Testis (tissue), 3 donors: ENCODE measurements around the gene P2RY12. TPM values are rescaled to one million over a fixed set of nuclear protein-coding genes. Genes with fewer than 3 reads are reported as not detected.

Experiments
- DNase-seq: peaks from one replicate; pipeline ENCODE4 v3.0.0-alpha.2; 2019
- H3K27ac ChIP-seq, 2 donors: fragments of 200-600 bp; sonication (generic); one replicate each; pipeline ENCODE4 v1.5.1; 2019
- H3K27me3 ChIP-seq: fragments of 200-600 bp; sonication (generic); one replicate; pipeline ENCODE4 v1.5.1; 2019
- H3K36me3 ChIP-seq: fragments of 200-600 bp; sonication (generic); one replicate; pipeline ENCODE4 v1.5.1; 2017; ENCODE audit warnings: low read depth; ENCODE audit errors: missing control alignments
- H3K4me1 ChIP-seq: fragments of 200-600 bp; sonication (generic); one replicate; pipeline ENCODE4 v1.5.1; 2019
- H3K4me3 ChIP-seq, 2 donors: fragments of 200-600 bp; sonication (generic); one replicate each; pipeline ENCODE4 v1.5.1; 2017 to 2019
- H3K9me3 ChIP-seq: fragments of 200-600 bp; sonication (generic); one replicate; pipeline ENCODE4 v1.5.1; 2017
- CTCF ChIP-seq, 3 experiments: fragments of 450-650 bp in 2 of 3; fragments of 200-600 bp in 1 of 3; sonication (generic) in 1 of 3; IDR thresholded peaks; one replicate each; pipeline ENCODE4 v1.5.1; 2016 to 2019; ENCODE audit warnings: antibody characterized with exemption in 3 of 3, mild to moderate bottlenecking in 2 of 3, moderate library complexity in 1 of 3
- POLR2A ChIP-seq: fragments of 450-650 bp; IDR thresholded peaks from one replicate; pipeline ENCODE4 v1.6.1; 2017; ENCODE audit warnings: antibody characterized with exemption, mild to moderate bottlenecking, moderate library complexity
- WGBS, 2 donors: methylation state at CpG; one replicate each; pipeline ENCODE4 v1.1.5; 2018; 5-methylcytosine and 5-hydroxymethylcytosine counted together
- intact Hi-C: fragments of 100-400 bp; cut with DNase I; formaldehyde crosslinking; loops from one replicate; pipeline ENCODE4 v1.15.1; 2023; ENCODE audit warnings: low total_unique reads
- polyA plus RNA-seq: library from polyadenylated mRNA; stranded (reverse); fragments of 350-450 nt; fragmentation: Illumina TruSeq; extraction: RNeasy Lipid Tissue Mini Kit (QIAGEN cat#74804); gene quantifications from one replicate; pipeline ENCODE4 v1.2.3, GENCODE V29; 2014; ENCODE audit warnings: low read depth, low replicate concordance; ENCODE audit not compliant: insufficient read depth
- total RNA-seq, 2 donors: library from RNA; depleted of rRNA; stranded (reverse); fragments of >200 nt; gene quantifications; one replicate each; pipeline ENCODE4 v1.2.3, GENCODE V29; 2016

Gene P2RY12
- total and polyA plus RNA-seq, 3 donors from 2014 or later: 0.47 TPM; not detected in 2

GRCh38 chr3:151314137-151314536, 70.4 kb downstream of the P2RY12 start:
- no peak for DNase-seq
- H3K27me3 ChIP-seq: no peaks in the 10 kb centered on the region
- H3K9me3 ChIP-seq: no peaks in the 10 kb centered on the region
- no peak overlapping the region for H3K4me3 ChIP-seq
- H3K4me1 ChIP-seq: no peaks in the 10 kb centered on the region
- intact Hi-C loops: no loop called here
- no peak for TF ChIP-seq POLR2A
- no peak for TF ChIP-seq CTCF (IDR thresholded peaks at IDR 0.05)
- no peak overlapping the region for H3K27ac ChIP-seq
- no peaks in the 10 kb centered on the region for H3K36me3 ChIP-seq
- 93 to 97% methylated on average over 2 of the region's 2 CpGs for WGBS, 2 donors

GRCh38 chr3:151312972-151313371, 71.6 kb downstream of the P2RY12 start:
- Histone ChIP-seq H3K36me3 (no peaks in the 10 kb centered on the region), H3K9me3 (no peaks in the 10 kb centered on the region), H3K27ac (no peak overlapping the region), H3K4me3 (no peak overlapping the region), H3K4me1 (no peaks in the 10 kb centered on the region), H3K27me3 (no peaks in the 10 kb centered on the region)
- WGBS, 2 donors: 95 to 98% methylated on average over 3 of the region's 3 CpGs
- intact Hi-C loops: no loop called here
- TF ChIP-seq CTCF (IDR thresholded peaks at IDR 0.05) (no peak), POLR2A (no peak)
- no peak for DNase-seq

GRCh38 chr3:151309566-151309965, 75.0 kb downstream of the P2RY12 start:
- Histone ChIP-seq H3K4me1 (no peaks in the 10 kb centered on the region), H3K4me3 (no peak overlapping the region), H3K27me3 (no peaks in the 10 kb centered on the region), H3K9me3 (no peaks in the 10 kb centered on the region), H3K27ac (no peak overlapping the region), H3K36me3 (no peaks in the 10 kb centered on the region)
- DNase-seq: no peak
- intact Hi-C loops: no loop called here
- TF ChIP-seq CTCF (IDR thresholded peaks at IDR 0.05): no peak
- no peak for TF ChIP-seq POLR2A
- WGBS, 2 donors: 97 to 100% methylated on average over 2 of the region's 2 CpGs

- Histone ChIP-seq H3K27me3 (no peaks in the 10 kb centered on the region), H3K9me3 (no peaks in the 10 kb centered on the region), H3K4me1 (no peaks in the 10 kb centered on the region), H3K4me3 (no peak overlapping the region), H3K27ac (no peak overlapping the region), H3K36me3 (no peaks in the 10 kb centered on the region)
- intact Hi-C loops: no loop called here
- no peak for DNase-seq
- no peak for TF ChIP-seq POLR2A
- TF ChIP-seq CTCF (IDR thresholded peaks at IDR 0.05): no peak
- WGBS, 2 donors: 94 to 100% methylated on average over 1 of the region's 1 CpG
These were observed 76.7 kb downstream of the P2RY12 start for GRCh38 chr3:151307583-151308488.

GRCh38 chr3:151307131-151307530, 77.4 kb downstream of the P2RY12 start:
- TF ChIP-seq CTCF (IDR thresholded peaks at IDR 0.05) (no peak), POLR2A (no peak)
- Histone ChIP-seq H3K27me3 (no peaks in the 10 kb centered on the region), H3K4me3 (no peak overlapping the region), H3K4me1 (no peaks in the 10 kb centered on the region), H3K27ac (no peak overlapping the region), H3K9me3 (no peaks in the 10 kb centered on the region), H3K36me3 (no peaks in the 10 kb centered on the region)
- no peak for DNase-seq
- intact Hi-C loops: no loop called here
